Glomerular endothelial cell (primary cell): ENCODE results near the gene P2RX6. TPM values are rescaled to one million over a fixed set of nuclear protein-coding genes. Genes with fewer than 3 reads are reported as not detected.

ENCODE experiments used
- DNase-seq: peaks from one replicate; pipeline ENCODE4 v3.0.0-alpha.2; 2011; ENCODE audit warnings: low read depth, low spot score; ENCODE audit errors: extremely low read depth
- total RNA-seq: library from RNA; depleted of rRNA; stranded (reverse); fragments of >200 nt; gene quantifications from 2 replicates; pipeline ENCODE4 v1.2.3, GENCODE V29; 2015

The P2RX6 gene
- total RNA-seq, 1 donor from 2014 or later: 0.18 TPM

- DNase-seq: no peak
Observed at GRCh38 chr22:21010426-21011113, 4.4 kb upstream of the P2RX6 start.

GRCh38 chr22:21012446-21013407, 2.2 kb upstream of the P2RX6 start:
- DNase-seq: no peak

GRCh38 chr22:21013657-21014201, 1.2 kb upstream of the P2RX6 start:
- no peak for DNase-seq

- DNase-seq: peak; percentile 14
Observed at GRCh38 chr22:21014202-21014725, 701 bp upstream of the P2RX6 start.

- no peak for DNase-seq
Observed at GRCh38 chr22:21015466-21016006, 571 bp downstream of the P2RX6 start.

DNA sequence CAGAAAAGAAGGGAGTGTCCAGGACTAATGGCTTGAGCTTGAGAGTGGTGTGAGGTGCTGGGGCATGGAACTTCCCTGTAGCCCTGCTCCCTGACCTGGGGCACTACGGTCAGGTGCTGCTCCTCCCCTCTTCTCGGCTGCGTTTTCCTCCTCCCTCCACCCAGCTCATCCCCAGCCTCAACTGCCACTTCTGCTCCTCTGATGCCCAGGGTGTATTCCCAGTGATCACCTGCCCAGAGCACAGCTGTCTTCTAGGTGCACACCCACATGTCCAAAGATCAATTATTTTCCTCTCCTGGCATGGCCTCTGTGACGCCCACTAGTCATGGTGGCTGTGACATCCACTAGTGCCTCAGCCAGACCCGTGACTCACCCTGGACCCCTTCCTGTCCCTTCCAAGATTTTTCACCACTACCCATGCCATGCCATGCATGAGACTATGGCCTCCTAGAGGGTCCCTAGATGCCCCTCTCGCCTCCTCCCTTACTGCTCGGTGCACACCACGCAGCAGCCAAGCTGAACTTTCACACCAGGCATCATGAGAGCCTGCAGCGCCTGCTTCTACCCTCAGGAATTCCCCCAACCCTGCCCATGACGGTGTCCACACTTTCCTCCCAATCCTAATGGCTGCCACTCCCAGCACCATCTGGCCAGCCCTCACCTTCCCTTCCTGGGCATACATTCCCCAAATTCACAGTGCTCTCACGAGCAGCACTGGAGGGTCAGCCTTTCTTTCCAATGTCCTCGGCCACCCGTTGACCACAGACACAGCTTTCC, 1.9 kb downstream of the P2RX6 start:
- DNase-seq: no peak

DNA sequence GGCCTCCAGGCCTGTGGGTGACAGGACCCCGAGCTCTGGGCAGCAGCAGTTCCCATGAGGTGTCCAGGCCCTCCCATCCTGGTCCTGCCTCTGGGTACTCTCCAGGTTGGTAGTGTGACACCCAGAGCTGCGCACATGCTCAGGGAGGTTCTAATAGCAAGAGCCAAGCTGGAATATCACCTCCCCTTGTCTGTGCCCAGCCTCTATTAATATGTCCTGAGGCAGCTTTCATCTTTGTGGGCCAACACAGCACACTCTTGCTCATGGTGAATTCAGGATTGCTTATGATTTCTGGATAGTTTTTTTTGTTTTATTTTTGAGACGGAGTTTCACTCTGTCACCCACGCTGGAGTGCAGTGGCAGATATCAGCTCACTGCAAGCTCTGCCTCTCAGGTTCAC, 3.3 kb downstream of the P2RX6 start:
- DNase-seq: no peak

GRCh38 chr22:21020802-21021429, 6.0 kb downstream of the P2RX6 start:
- DNase-seq: no peak

DNA sequence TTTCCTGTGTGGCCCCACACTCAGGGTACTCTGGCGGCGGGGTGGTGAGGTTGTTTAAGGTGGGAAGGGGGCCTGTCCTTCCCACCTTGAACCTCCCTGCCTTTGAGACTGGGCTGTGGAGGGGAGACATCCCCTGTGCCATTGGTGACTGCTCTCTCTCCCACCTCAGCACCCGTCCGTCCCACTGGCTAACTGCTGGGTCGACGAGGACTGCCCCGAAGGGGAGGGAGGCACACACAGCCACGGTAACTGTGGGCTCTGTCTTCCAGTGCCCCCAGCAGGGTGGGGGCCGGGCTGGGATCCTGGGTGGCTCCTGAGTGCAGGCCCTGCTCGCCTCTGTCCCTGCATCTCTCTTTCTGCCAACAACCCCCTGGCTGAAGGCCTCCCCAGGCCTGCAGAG, 7.5 kb downstream of the P2RX6 start:
- DNase-seq: no peak

- DNase-seq: no peak
Observed at GRCh38 chr22:21022955-21023614, 8.1 kb downstream of the P2RX6 start.

DNA sequence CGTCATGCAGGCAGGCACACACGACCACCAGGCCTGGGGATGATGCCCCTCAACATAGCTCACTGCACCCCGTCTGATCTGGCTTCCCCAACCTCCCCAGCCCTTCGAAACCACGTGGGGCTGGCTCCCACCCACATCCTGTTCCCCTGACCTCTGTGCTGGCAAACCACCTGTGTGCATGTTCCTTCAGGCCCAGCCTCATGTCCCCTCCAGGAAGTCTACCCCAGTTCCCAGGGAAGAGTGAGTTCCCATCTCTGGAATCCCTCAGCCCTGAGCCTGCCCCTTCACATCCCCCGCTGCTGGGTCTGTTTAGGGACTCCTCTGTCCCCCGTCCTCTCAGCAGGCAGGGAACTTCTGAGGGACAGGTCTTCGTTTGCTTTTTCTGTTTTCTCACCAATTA, 10.3 kb downstream of the P2RX6 start:
- DNase-seq: no peak

DNA sequence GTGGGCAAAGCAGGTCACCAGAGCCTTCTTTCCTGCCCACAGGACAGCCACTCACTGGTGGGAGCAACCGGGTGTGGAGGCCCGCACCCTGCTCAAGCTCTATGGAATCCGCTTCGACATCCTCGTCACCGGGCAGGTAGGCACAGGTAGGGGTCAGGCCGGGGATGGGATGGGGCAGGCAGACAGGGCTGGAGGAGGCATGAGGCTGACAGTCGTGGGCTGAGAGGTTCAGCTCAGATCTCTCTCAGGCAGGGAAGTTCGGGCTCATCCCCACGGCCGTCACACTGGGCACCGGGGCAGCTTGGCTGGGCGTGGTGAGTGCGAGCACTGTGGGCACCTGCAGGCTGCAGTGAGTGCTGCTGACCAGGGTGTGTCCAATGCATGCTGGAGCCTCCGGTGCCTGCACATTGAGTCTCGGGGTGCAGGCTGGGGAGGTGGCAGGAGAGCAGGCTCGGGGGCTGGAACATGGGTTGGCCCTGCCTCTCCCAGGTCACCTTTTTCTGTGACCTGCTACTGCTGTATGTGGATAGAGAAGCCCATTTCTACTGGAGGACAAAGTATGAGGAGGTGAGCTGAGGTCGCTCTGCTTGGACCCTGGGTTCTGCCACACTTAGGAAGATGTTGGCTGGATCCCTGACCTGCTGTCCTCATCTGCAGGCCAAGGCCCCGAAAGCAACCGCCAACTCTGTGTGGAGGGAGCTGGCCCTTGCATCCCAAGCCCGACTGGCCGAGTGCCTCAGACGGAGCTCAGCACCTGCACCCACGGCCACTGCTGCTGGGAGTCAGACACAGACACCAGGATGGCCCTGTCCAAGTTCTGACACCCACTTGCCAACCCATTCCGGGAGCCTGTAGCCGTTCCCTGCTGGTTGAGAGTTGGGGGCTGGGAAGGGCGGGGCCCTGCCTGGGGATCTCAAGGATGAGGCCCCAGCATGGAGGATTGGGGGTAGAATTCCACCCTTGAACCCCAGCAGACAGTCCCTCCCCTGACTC, 11.1 kb downstream of the P2RX6 start:
- DNase-seq: no peak

DNA sequence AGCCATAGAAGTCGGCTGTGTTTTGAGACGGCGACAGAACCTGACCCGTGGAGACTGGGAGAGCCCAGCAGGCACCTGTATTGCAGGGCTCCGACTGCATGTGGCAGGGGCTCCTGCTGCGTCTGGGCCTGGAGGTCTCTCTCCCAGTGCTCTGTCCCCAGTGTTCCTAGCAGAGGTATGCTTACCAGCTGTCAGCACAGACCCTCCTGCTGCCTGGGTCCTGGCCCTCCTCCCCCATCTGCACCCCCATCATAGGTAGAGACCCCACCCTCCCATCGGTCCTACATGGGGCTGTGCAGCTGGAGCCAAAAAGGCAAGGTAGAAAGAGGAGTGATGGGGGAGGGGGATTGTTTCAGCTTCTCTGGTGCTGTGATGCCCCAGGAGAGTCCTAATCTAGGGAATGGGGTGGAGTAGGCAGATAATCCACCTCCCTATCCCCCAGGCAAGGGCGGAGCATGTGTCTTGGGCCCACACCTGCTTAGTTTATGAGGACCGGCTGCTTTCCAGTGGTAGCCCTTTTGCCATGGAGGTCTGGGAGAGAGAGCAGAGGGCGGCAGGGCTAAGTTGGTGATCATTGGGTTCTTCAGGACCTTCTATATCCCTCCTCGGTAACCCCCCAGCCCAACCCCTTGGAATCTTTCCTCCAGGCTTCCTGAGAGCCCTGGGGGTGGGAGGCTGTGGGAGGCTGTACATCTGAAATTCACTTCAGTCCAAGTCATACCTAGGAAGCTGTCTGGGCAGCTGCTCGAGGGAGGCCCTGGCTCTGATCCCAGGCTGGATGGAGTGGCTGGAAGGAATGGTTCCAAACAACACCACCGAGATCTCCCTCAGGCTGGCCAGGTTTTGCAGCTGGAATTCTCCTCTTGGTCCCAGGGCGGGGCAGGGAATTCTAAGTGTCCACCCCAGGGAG, 12.1 kb downstream of the P2RX6 start:
- no peak for DNase-seq

DNA sequence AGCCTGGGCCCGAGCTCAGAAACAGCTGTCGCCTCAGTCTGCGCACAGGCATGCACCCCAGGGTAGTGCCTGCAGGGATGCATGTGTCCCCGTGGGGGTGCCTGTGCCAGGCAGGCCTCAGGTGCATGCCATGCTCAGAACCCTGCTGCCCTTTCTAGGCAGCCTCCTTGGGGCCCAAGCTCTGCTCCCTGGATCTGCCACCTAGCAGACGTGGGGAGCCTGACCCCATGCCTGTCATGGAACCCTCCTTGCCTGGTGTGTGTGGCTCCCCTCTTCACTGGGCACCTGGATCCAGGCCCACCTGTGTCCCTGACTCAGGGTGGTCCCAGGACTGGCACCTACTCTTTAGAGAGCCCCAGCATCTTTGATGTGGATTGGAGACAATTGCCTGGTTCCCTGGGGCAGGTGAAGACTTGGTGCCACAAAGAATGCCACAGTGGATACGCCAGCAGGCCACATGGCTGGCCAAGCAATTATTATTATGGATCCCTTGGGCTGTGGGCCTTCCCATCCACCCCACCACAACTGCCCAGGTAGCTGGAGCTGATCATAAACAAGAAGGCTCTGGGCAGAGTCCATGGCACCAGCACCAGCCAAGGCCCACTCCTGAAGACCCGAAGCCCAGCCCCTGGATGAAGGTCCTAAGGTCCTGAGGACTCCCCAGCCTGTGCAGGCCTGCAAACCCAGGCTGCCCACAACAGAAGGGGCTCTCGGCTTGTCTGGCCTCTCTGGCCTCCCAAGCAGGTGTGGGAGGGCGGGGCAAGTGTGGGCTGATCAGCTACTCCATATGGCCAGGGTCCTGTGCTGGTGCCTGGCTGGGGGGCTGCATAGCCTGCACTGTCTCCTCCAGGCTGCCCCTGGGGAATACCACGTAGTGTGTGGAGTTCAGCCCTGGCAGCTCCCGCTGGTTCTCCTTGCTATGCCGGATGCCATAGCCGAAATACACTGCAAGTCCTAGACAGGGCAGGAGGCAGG, 13.6 kb downstream of the P2RX6 start:
- DNase-seq: no peak

- DNase-seq: no peak
Observed at GRCh38 chr22:21029486-21030025, 14.6 kb downstream of the P2RX6 start.

DNA sequence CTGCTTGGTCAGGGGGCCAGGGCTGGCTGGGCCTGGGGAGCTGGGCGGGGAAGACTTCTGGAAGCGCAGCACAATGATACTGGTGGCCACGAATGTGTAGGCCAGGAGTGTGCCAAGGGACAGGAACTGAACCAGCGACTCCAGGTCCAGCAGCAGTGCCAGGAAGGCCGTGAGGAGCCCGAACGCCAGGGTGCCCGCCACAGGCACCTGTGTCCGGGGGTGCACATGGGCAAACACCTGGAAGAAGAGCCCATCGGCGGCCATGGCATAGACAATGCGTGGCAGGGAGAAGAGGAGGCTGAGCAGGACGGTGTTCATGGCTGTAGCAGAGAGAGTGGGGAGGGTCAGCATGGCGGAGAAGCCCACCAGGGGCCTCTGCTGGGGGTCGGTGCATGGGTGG, 15.1 kb downstream of the P2RX6 start:
- no peak for DNase-seq
